Ishikawa (cell line): Measurements from ENCODE around the gene SYNPO2L.

Experiments
- CEBPB ChIP-seq: IDR thresholded peaks from 2 replicates; pipeline ENCODE4 v1.6.1; 2012
- CREB1 ChIP-seq: IDR thresholded peaks from 2 replicates; pipeline ENCODE4 v1.6.1; 2012; ENCODE audit warnings: low read depth
- EGR1 ChIP-seq: IDR thresholded peaks from 2 replicates; pipeline ENCODE4 v1.6.1; 2012
- EP300 ChIP-seq: IDR thresholded peaks from 2 replicates; pipeline ENCODE4 v1.6.1; 2012; ENCODE audit warnings: borderline replicate concordance
- FOXM1 ChIP-seq: IDR thresholded peaks from 2 replicates; pipeline ENCODE4 v1.6.1; 2012; ENCODE audit warnings: low read depth, borderline replicate concordance
- NFIC ChIP-seq: IDR thresholded peaks from 2 replicates; pipeline ENCODE4 v1.6.1; 2012
- RAD21 ChIP-seq: IDR thresholded peaks from 2 replicates; pipeline ENCODE4 v1.6.1; 2012; ENCODE audit warnings: low read depth
- TAF1 ChIP-seq: IDR thresholded peaks from 2 replicates; pipeline ENCODE4 v1.6.1; 2012; ENCODE audit warnings: low read depth, mild to moderate bottlenecking
- TCF12 ChIP-seq: IDR thresholded peaks from 2 replicates; pipeline ENCODE4 v1.6.1; 2012; ENCODE audit warnings: low read depth
- TEAD4 ChIP-seq: IDR thresholded peaks from 2 replicates; pipeline ENCODE4 v1.6.1; 2012
- YY1 ChIP-seq: IDR thresholded peaks from 2 replicates; pipeline ENCODE4 v1.6.1; 2012; ENCODE audit warnings: low read depth
- ZBTB7A ChIP-seq: IDR thresholded peaks from 2 replicates; pipeline ENCODE4 v1.6.1; 2012; ENCODE audit warnings: low read depth
- TF ChIP-seq, protein P1 (sequence below): IDR thresholded peaks from 2 replicates; pipeline ENCODE4 v1.6.1; 2012; ENCODE audit warnings: low read depth, mild to moderate bottlenecking
- TF ChIP-seq, protein P2 (sequence below): IDR thresholded peaks from 2 replicates; pipeline ENCODE4 v1.6.1; 2012
- TF ChIP-seq, protein P3 (sequence below): IDR thresholded peaks from 2 replicates; pipeline ENCODE4 v1.6.1; 2012

The SYNPO2L gene

DNA sequence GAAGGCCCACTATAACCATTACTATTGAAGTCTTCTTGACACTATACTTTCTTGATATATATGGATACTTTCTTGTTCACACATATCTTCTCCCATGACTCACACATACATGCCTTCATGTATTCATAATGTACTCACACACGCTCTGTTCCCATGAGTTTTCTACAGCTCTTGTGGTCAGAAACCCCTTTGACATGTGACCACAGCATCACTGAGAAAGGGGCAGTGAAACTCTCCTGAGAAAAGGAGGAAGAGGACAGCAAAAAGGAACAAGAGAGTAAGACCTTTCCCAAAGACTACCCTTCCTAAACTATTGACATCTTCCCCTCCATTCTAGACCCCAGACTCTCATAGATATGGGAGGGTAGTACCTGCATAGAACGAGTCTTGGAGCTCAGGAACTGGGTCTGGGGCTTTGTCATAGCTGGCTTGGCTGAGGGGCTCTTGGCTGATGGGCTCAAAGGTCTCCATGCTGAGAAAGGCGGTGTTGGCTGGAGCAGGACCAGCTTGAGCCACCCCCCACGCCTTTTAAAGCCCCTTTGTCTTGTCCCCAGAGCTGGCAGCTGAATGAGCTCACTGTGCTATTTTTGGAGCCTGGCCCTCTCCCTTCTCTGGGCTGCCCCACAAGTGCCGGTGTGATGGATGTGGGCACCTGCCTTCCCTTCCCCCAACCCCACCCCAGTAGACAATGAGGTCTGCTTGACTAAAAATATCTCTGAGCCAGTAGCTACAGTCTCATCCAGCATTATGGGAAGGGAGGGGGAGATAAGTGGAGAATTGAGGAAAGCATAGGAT, 5.1 kb downstream of the SYNPO2L start:
- no peak for TF ChIP-seq EGR1
- TF ChIP-seq, protein P1, sequence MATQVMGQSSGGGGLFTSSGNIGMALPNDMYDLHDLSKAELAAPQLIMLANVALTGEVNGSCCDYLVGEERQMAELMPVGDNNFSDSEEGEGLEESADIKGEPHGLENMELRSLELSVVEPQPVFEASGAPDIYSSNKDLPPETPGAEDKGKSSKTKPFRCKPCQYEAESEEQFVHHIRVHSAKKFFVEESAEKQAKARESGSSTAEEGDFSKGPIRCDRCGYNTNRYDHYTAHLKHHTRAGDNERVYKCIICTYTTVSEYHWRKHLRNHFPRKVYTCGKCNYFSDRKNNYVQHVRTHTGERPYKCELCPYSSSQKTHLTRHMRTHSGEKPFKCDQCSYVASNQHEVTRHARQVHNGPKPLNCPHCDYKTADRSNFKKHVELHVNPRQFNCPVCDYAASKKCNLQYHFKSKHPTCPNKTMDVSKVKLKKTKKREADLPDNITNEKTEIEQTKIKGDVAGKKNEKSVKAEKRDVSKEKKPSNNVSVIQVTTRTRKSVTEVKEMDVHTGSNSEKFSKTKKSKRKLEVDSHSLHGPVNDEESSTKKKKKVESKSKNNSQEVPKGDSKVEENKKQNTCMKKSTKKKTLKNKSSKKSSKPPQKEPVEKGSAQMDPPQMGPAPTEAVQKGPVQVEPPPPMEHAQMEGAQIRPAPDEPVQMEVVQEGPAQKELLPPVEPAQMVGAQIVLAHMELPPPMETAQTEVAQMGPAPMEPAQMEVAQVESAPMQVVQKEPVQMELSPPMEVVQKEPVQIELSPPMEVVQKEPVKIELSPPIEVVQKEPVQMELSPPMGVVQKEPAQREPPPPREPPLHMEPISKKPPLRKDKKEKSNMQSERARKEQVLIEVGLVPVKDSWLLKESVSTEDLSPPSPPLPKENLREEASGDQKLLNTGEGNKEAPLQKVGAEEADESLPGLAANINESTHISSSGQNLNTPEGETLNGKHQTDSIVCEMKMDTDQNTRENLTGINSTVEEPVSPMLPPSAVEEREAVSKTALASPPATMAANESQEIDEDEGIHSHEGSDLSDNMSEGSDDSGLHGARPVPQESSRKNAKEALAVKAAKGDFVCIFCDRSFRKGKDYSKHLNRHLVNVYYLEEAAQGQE: no peak
- TF ChIP-seq CEBPB: no peak
- no peak for TF ChIP-seq ZBTB7A
- TF ChIP-seq TAF1: no peak
- TF ChIP-seq, protein P2, sequence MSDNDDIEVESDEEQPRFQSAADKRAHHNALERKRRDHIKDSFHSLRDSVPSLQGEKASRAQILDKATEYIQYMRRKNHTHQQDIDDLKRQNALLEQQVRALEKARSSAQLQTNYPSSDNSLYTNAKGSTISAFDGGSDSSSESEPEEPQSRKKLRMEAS: no peak
- TF ChIP-seq TCF12: no peak
- TF ChIP-seq NFIC: no peak
- no peak for TF ChIP-seq YY1
- TF ChIP-seq, protein P3, sequence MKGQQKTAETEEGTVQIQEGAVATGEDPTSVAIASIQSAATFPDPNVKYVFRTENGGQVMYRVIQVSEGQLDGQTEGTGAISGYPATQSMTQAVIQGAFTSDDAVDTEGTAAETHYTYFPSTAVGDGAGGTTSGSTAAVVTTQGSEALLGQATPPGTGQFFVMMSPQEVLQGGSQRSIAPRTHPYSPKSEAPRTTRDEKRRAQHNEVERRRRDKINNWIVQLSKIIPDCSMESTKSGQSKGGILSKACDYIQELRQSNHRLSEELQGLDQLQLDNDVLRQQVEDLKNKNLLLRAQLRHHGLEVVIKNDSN: no peak
- TF ChIP-seq CREB1: no peak
- no peak for TF ChIP-seq FOXM1
- no peak for TF ChIP-seq RAD21
- TF ChIP-seq TEAD4: no peak
- TF ChIP-seq EP300: no peak

DNA sequence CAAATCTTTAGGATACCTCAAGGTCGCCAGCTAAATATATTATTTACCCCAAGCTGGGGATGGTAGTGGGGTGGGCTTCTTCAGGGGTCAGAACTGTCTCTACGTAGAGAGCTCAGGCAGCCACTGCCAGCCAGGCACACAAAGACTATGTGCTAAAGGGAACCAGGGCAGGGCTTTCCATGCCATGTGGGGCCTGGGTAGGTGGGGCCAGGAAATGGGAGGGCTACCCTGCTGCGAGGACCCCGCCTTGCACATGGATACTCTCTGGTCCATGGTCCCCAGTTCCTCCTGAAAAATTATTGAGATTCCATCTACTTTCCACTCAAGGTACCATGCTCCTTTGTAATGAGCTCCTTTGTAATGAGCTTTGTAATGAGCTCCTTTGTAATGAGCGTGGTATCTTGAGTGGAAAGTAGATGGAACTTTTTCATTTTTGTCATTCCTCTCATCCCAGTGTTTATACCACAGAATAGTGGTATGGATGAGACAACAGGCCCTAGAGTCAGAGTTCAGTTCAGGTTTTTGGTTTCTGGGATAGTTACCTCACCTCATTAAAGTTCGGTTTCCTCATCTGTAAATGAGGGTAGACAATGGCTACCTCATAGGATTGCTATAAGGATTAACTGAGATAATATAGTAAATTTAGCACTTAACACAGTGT, 5.8 kb downstream of the SYNPO2L start:
- no peak for TF ChIP-seq EGR1
- no peak for TF ChIP-seq NFIC
- TF ChIP-seq, protein P3: no peak
- TF ChIP-seq TAF1: no peak
- TF ChIP-seq, protein P1: no peak
- no peak for TF ChIP-seq FOXM1

DNA sequence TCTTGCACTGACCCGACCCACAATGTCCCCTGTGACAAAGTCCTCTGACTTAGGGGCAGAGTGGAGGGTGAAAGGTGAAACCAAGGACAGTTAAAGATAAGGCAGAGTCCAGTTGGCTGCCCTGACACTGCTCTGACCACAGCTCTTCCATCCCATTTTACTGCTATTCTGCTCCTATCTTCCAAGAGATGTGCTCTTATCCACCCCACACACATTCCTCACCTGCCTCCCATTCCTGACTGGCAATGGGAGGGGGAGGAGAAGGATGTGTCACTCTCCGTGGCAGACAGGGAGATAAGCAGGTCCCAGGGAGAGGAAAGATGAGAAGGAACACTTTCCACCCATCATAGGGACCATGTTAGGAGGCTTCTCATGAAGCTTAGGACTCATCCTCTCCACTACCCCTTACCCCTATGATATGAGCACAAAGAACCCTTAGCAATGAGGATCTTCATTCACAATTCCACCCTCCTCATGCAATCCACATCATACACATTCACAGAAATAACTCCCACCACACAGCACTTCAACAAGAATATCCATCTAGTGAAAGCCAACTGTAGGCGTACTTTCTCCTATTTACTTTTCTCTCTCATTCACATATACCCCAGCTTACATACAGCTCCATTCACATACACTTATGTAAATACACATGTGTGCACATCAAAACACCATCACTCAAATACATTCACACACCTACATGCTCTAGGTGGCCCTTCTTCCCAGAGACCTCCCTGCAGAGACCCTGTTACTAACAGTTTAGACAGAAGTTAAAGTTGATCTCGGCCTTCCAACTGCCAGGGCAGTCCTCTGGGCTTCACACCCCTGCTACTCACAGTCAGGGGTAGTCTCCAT, 6.6 kb downstream of the SYNPO2L start:
- no peak for TF ChIP-seq CREB1
- TF ChIP-seq EP300: no peak
- no peak for TF ChIP-seq YY1
- TF ChIP-seq ZBTB7A: no peak
- no peak for TF ChIP-seq TCF12
- no peak for TF ChIP-seq RAD21
- TF ChIP-seq CEBPB: no peak
- TF ChIP-seq, protein P2: no peak
- TF ChIP-seq TEAD4: no peak
- TF ChIP-seq, protein P1: no peak
- no peak for TF ChIP-seq FOXM1
- no peak for TF ChIP-seq TAF1
- TF ChIP-seq, protein P3: no peak
- no peak for TF ChIP-seq NFIC
- TF ChIP-seq EGR1: no peak
